Keratinocyte (primary cell): ENCODE measurements around the gene C5orf22.

ENCODE experiments used
- CTCF ChIP-seq, 3 experiments: IDR thresholded peaks in 1 of 3; conservative IDR thresholded peaks in 1 of 3; optimal IDR thresholded peaks in 1 of 3; 2 replicates in 2 of 3; 3 replicates in 1 of 3; pipeline versions ENCODE3 to v1.5.1; 2011; ENCODE audit warnings: low read length in 3 of 3, mild to moderate bottlenecking in 3 of 3, moderate library complexity in 2 of 3, control low read depth in 1 of 3, inconsistent platforms in 1 of 3; ENCODE audit not compliant: insufficient read depth in 2 of 3; ENCODE audit errors: extremely low read depth in 1 of 3
- EZH2 ChIP-seq: IDR thresholded peaks from one replicate; pipeline ENCODE4 v1.6.1; 2012; ENCODE audit warnings: inconsistent platforms, mild to moderate bottlenecking, low read length, moderate library complexity

- TF ChIP-seq CTCF (optimal IDR thresholded peaks at IDR 0.05 in 1 of 3, IDR thresholded peaks at IDR 0.05 in 1 of 3, conservative IDR thresholded peaks at IDR 0.05 in 1 of 3; ENCODE audit: extremely low read depth in 1 of 3, insufficient read depth in 2 of 3, low read length in 3 of 3) (no peak), EZH2 (no peak)
Measured at GRCh38 chr5:31569068-31569467, 37.0 kb downstream of the C5orf22 start.
